ENCODE measurements around the gene PNPLA1.

Gene PNPLA1

DNA sequence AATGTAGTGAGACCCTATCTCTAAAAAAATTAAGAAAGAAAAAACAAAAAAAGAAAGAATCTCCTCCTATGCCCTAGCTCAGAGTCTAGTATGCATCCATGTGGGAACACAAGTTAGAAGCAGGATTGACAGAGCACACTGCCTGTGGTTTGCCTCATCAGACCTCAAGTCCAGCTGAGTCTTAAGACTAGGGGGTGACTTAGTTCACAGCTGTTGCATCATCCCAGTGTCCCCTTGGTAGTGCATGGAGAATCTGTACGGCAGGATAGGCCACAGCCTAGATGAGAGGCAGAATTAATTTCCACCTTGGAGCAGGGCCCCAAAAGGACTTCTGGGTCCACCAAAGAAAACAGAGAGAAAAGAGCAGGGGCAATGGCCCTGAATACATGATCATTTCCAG lies 13.7 kb downstream of the PNPLA1 start:
- FAIRE-seq, result no peak
- DNase-seq (ENCODE audit: insufficient read length, low spot score), result no peak

- no peak for DNase-seq (ENCODE audit: insufficient read length, low spot score)
- FAIRE-seq, result no peak
Observed at GRCh38 chr6:36284359-36284758, 14.5 kb downstream of the PNPLA1 start.

GRCh38 chr6:36285187-36285671 lies 15.4 kb downstream of the PNPLA1 start:
- DNase-seq (ENCODE audit: insufficient read length, low spot score), result no peak
- no peak for FAIRE-seq

GRCh38 chr6:36285797-36286196 lies 15.9 kb downstream of the PNPLA1 start:
- no peak for FAIRE-seq
- no peak for DNase-seq (ENCODE audit: insufficient read length, low spot score)

- DNase-seq (ENCODE audit: insufficient read length, low spot score), result no peak
- FAIRE-seq, result no peak
Observed at GRCh38 chr6:36286858-36287257, 17.0 kb downstream of the PNPLA1 start.

GRCh38 chr6:36289281-36289878 lies 19.5 kb downstream of the PNPLA1 start:
- FAIRE-seq, result no peak
- no peak for DNase-seq (ENCODE audit: insufficient read length, low spot score)

- DNase-seq (ENCODE audit: insufficient read length, low spot score) (no peak), FAIRE-seq (no peak)
Observed at GRCh38 chr6:36290668-36291620, 21.1 kb downstream of the PNPLA1 start.

DNA sequence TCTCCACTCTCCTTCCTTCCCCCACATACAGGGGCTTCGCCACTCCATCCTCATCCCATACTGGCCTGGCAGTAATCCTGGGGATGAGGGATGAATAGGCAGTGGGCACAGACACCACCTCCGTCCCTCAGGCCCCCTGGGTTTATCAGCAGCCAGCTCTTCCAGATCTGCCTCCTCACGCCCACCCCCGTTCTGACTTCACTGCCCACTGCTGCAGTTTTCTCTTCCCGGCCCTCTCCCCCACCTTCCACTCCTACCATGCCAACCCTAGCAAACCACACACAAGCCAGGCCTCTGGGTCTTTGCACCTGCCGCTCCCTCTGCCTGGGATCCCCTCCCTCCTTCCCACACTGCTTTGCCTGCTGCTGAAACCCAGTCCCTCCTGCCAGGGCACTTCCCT lies 22.3 kb downstream of the PNPLA1 start:
- DNase-seq (ENCODE audit: insufficient read length, low spot score), result no peak

GRCh38 chr6:36296240-36296639 lies 26.4 kb downstream of the PNPLA1 start:
- FAIRE-seq (no peak), DNase-seq (ENCODE audit: insufficient read length, low spot score) (no peak)

More for the DNA sequence above, 22.3 kb downstream of the PNPLA1 start:
- no peak for FAIRE-seq

- FAIRE-seq (no peak), DNase-seq (ENCODE audit: insufficient read length, low spot score) (no peak)
Observed at GRCh38 chr6:36297051-36297450, 27.2 kb downstream of the PNPLA1 start.

- FAIRE-seq (no peak), DNase-seq (ENCODE audit: insufficient read length, low spot score) (no peak)
Observed at GRCh38 chr6:36297511-36297910, 27.7 kb downstream of the PNPLA1 start.

- DNase-seq (ENCODE audit: insufficient read length, low spot score) (no peak), FAIRE-seq (no peak)
Observed at GRCh38 chr6:36298027-36298426, 28.2 kb downstream of the PNPLA1 start.

- no peak for FAIRE-seq
Observed at GRCh38 chr6:36301085-36301658, 31.3 kb downstream of the PNPLA1 start.

DNA sequence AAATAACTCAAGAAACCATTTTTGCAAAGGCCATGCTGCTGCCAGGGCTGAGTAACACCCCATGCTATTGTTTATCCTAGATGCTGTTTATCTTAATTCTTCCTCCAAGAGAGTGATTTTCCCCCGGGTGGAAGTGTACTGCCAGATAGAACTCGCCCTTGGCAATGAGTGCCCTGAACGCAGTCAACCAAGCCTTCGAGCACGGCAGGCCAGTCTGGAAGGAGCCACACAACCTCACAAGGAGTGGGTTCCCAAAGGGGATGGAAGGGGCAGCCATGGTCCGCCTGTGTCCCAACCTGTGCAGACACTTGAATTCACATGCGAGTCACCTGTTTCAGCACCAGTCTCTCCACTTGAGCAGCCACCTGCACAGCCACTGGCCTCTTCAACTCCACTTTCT lies 31.9 kb downstream of the PNPLA1 start:
- no peak for DNase-seq (ENCODE audit: insufficient read length, low spot score)
- FAIRE-seq, result no peak

More at GRCh38 chr6:36301085-36301658, 31.3 kb downstream of the PNPLA1 start:
- no peak for DNase-seq (ENCODE audit: insufficient read length, low spot score)

DNA sequence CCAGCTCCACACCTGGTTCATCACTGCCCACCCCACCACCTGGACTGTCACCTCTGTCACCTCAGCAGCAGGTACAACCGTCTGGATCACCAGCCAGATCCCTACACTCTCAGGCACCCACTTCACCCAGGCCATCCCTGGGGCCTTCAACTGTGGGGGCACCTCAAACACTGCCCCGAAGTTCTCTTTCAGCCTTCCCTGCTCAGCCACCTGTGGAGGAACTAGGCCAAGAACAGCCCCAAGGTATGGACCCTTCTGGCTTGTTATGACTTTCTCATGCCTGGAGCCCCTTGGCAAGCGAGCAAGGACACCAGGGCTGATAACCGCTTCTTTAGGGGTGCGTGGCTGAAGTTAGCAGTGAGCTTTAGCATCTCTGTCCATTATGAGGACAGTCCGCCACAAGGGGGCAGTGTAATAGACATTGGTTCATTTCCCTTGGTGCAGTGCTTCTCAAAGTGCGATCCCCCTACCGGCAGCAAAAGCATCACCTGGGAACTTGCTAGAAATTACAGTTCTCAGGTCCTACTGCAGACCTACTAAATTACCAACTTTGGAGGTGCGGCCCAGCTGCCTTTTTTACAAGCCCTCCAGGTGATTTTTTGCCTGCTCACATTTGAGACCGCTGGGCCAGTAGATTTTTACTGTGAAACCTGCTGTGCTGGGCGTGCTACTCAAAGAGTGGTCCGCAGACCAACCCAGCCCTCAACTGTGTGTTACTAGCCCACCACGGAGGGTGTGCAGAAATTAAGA lies 32.5 kb downstream of the PNPLA1 start:
- DNase-seq (ENCODE audit: insufficient read length, low spot score), result peak; percentile 76
- peak; percentile 99 for FAIRE-seq

GRCh38 chr6:36305885-36306284 lies 36.0 kb downstream of the PNPLA1 start:
- FAIRE-seq (no peak), DNase-seq (ENCODE audit: insufficient read length, low spot score) (no peak)

GRCh38 chr6:36306375-36306774 lies 36.5 kb downstream of the PNPLA1 start:
- FAIRE-seq, result no peak
- no peak for DNase-seq (ENCODE audit: insufficient read length, low spot score)

GRCh38 chr6:36308514-36308913 lies 38.7 kb downstream of the PNPLA1 start:
- DNase-seq (ENCODE audit: insufficient read length, low spot score), result no peak
- FAIRE-seq, result no peak

DNA sequence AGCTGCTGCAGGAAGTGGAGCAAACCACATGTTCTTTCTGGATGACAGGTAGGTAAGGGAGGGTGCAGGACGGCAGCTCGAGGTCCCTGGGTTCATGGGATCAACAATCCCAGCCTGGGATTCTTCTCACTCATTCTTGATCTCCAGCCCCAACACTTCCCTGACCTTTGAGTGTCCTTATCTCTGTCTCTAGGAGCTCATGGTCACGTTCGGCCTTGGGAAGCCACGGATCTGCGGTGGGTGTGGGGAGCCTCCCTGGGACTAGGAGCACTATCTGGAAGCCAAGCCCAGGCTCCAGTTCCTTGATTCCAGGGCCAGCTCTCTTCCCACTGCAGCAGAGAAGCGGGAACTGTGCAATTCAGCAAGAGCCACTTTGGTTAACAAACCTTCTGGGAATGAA lies 39.3 kb downstream of the PNPLA1 start:
- FAIRE-seq (no peak), DNase-seq (ENCODE audit: insufficient read length, low spot score) (no peak)

- DNase-seq (ENCODE audit: insufficient read length, low spot score) (no peak), FAIRE-seq (no peak)
Observed at GRCh38 chr6:36309900-36310299, 40.0 kb downstream of the PNPLA1 start.

Measured in GM19239 (cell line).